Skin epidermis (tissue), 12 donors: ENCODE results near the gene B3GALNT1.
A peak's percentile ranks its signal among the peaks of the same experiment; 100 is the strongest.
"Not testable (repeated sequence)": the region's sequence is repeated elsewhere in the genome, so short reads cannot be mapped to it uniquely, and the experiment has no call there.

ENCODE experiments used
- H3K27ac ChIP-seq, 21 experiments: fragments of 200-600 bp; sonication (generic) in 11 of 21; one replicate each; pipeline ENCODE4 v1.5.0; 2020; ENCODE audit warnings: mild to moderate bottlenecking in 3 of 21, inconsistent platforms in 2 of 21, moderate library complexity in 2 of 21
- H3K4me3 ChIP-seq, 7 experiments: fragments of 200-600 bp; sonication (generic) in 2 of 7; one replicate each; pipeline ENCODE4 v1.5.0; 2020; ENCODE audit warnings: inconsistent platforms in 2 of 7, mild to moderate bottlenecking in 2 of 7, moderate library complexity in 1 of 7

B3GALNT1 gene

DNA sequence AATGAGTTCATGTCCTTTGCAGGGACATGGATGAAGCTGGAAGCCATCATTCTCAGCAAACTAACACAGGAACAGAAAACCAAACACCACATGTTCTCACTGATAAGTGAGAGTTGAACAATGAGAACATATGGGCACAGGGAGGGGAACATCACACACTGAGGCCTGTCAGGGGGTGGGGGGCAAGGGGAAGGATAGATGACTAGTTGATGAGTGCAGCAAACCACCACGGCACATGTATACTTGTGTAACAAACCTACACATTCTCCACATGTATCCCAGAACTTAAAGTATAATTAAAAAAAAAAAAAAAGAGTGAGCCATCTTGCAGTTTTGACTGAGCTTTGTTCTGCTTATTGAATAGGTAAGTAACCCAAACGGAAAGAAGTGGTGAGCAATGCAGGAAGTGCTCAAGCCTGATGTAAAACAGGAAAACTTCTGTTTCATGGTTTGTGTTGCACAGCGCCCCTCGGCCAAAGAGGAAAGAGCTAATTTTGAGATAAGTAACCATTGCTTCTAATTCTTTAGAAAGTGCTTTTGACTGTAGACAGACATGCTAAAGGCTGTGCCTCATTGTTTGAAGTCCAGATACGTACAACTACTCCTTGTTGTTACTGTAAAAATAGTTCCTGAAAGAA, 70.1 kb downstream of the B3GALNT1 start:
- H3K27ac ChIP-seq = peak overlapping the region in 3 of 21 experiments; percentile 24 to 55 (median 30)
- not testable (repeated sequence) for H3K4me3 ChIP-seq
